MM.1S (cell line): Measurements from ENCODE around the gene PSORS1C2.

ENCODE experiments used
- EZH2 ChIP-seq: fragments of 300-600 bp; sonication (generic); optimal IDR thresholded peaks from 2 replicates; pipeline ENCODE3; 2017; ENCODE audit warnings: low read depth, mild to moderate bottlenecking, antibody characterized with exemption, low read length, mixed read lengths
- EZH2phosphoT487 ChIP-seq: fragments of 300-600 bp; sonication (generic); IDR thresholded peaks from 2 replicates; pipeline ENCODE4 v1.6.1; 2018; ENCODE audit warnings: antibody characterized with exemption, low read length
- TF ChIP-seq, protein P1 (sequence below): fragments of 300-600 bp; sonication (generic); IDR thresholded peaks from 2 replicates; pipeline ENCODE4 v1.5.1; 2016; ENCODE audit warnings: antibody characterized with exemption, low read length, mixed read lengths

DNA sequence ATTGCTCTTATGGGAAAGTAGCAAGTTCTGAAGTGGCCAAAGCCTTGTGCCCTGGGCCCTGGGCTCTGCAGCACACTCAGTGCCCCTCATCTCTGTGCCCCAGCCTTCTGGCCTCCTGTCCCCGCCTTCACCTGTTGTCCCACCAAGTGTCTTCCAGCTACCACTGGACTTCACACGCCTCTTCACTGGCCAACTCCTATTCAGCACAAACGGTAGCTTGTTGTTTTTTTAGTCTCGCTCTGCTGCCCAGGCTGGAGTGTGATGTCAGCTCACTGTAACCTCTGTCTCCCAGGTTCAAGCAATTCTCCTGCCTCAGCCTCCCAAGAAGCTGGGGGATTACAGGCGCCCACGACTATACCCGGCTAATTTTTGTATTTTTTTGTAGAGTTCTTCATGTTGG is 13.9 kb upstream of the PSORS1C2 start:
- TF ChIP-seq EZH2 (no peak), EZH2phosphoT487 (no peak)
- TF ChIP-seq, protein P1, sequence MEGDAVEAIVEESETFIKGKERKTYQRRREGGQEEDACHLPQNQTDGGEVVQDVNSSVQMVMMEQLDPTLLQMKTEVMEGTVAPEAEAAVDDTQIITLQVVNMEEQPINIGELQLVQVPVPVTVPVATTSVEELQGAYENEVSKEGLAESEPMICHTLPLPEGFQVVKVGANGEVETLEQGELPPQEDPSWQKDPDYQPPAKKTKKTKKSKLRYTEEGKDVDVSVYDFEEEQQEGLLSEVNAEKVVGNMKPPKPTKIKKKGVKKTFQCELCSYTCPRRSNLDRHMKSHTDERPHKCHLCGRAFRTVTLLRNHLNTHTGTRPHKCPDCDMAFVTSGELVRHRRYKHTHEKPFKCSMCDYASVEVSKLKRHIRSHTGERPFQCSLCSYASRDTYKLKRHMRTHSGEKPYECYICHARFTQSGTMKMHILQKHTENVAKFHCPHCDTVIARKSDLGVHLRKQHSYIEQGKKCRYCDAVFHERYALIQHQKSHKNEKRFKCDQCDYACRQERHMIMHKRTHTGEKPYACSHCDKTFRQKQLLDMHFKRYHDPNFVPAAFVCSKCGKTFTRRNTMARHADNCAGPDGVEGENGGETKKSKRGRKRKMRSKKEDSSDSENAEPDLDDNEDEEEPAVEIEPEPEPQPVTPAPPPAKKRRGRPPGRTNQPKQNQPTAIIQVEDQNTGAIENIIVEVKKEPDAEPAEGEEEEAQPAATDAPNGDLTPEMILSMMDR: no peak
